ENCODE results near the gene TUT4. TPM values are rescaled to one million over a fixed set of nuclear protein-coding genes. Genes with fewer than 3 reads are reported as not detected.

TUT4 gene, protein sequence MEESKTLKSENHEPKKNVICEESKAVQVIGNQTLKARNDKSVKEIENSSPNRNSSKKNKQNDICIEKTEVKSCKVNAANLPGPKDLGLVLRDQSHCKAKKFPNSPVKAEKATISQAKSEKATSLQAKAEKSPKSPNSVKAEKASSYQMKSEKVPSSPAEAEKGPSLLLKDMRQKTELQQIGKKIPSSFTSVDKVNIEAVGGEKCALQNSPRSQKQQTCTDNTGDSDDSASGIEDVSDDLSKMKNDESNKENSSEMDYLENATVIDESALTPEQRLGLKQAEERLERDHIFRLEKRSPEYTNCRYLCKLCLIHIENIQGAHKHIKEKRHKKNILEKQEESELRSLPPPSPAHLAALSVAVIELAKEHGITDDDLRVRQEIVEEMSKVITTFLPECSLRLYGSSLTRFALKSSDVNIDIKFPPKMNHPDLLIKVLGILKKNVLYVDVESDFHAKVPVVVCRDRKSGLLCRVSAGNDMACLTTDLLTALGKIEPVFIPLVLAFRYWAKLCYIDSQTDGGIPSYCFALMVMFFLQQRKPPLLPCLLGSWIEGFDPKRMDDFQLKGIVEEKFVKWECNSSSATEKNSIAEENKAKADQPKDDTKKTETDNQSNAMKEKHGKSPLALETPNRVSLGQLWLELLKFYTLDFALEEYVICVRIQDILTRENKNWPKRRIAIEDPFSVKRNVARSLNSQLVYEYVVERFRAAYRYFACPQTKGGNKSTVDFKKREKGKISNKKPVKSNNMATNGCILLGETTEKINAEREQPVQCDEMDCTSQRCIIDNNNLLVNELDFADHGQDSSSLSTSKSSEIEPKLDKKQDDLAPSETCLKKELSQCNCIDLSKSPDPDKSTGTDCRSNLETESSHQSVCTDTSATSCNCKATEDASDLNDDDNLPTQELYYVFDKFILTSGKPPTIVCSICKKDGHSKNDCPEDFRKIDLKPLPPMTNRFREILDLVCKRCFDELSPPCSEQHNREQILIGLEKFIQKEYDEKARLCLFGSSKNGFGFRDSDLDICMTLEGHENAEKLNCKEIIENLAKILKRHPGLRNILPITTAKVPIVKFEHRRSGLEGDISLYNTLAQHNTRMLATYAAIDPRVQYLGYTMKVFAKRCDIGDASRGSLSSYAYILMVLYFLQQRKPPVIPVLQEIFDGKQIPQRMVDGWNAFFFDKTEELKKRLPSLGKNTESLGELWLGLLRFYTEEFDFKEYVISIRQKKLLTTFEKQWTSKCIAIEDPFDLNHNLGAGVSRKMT (N-terminal part only)
- total RNA-seq (145 TPM), polyA plus RNA-seq (27.0 TPM)

DNA sequence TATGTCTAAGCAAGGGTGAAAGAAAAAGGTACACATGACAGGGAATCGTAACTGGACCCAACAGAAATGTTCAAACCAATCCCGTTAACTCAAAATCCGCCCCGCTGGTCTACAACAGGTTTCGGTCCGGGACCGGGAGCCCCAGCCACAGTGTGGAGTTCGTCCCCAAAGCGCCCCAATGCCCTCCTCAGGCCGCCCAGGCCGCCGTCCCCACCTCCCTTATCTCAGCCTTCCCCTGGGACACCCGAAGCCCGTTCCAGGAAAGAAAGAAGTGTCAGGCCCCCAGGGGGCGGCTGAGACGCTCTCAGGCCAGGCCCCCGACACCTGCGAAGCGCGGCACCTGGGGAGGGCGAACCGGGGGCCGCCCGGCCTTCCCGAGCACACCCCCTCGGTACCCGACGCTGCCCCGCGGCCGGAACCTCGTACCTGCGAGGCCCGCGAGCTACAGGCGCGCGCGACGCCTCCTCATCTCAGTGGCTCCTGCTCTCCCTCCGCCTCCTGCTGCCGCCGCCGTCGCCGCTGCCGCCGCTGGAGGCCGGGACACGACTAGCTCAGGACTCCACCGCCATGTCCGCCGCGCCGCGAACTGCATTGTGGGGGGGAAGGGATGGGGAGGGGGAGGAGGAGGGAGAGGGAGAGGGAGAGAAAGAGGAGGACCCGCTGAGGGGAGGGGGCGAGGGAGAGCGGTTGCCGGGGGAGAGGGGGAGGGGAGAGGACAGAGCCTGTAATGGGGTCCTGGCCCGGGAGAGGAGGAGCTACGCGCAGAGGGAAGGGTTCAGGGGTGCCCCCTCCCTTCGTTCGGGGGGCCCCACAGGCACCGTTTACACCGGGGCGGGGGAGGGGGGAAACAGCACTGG is at the start of gene TUT4:
Gene TUT4 (minus strand): TSS at position 588 of the 857 bp plus-strand sequence. CDS start 26,812 bp downstream, outside the sequence.
- DNase-seq (ENCODE audit: extremely low spot score), result peak; percentile 87
- under 1% methylated on average over 68 of the region's 68 CpGs for WGBS
- Histone ChIP-seq H3K27ac (ENCODE audit: low read depth) (peak within 1 kb of the TSS; percentile 90), H3K4me3 (ENCODE audit: low read depth, low read length) (peak within 1 kb of the TSS; percentile 90), H3K4me1 (ENCODE audit: insufficient read depth) (peaks cover 2% of the 10 kb centered on the region), H3K36me3 (ENCODE audit: insufficient read depth) (no peaks in the 10 kb centered on the region)

GRCh38 chr1:52601991-52602855 is 49.3 kb upstream of the TUT4 start, which contains the start of gene GPX7:
Gene GPX7 (plus strand): TSS chr1:52602371. CDS start chr1:52602410, 39 bp downstream.
- Histone ChIP-seq H3K27ac (ENCODE audit: low read depth) (peak within 1 kb of the TSS; percentile 44), H3K4me1 (ENCODE audit: insufficient read depth) (no peaks in the 10 kb centered on the region), H3K4me3 (ENCODE audit: low read depth, low read length) (peak within 1 kb of the TSS; percentile 57), H3K36me3 (ENCODE audit: insufficient read depth) (no peaks in the 10 kb centered on the region)
- no peak for DNase-seq (ENCODE audit: extremely low spot score)
- 1% methylated on average over 97 of the region's 97 CpGs for WGBS

- Histone ChIP-seq H3K27ac (ENCODE audit: low read depth) (no peak overlapping the region), H3K36me3 (ENCODE audit: insufficient read depth) (no peaks in the 10 kb centered on the region), H3K4me1 (ENCODE audit: insufficient read depth) (no peaks in the 10 kb centered on the region), H3K4me3 (ENCODE audit: low read depth, low read length) (no peak overlapping the region)
- WGBS, result 76% methylated on average over 3 of the region's 3 CpGs
- no peak for DNase-seq (ENCODE audit: extremely low spot score)
Observed at GRCh38 chr1:52601519-52601918, 48.6 kb upstream of the TUT4 start.

DNA sequence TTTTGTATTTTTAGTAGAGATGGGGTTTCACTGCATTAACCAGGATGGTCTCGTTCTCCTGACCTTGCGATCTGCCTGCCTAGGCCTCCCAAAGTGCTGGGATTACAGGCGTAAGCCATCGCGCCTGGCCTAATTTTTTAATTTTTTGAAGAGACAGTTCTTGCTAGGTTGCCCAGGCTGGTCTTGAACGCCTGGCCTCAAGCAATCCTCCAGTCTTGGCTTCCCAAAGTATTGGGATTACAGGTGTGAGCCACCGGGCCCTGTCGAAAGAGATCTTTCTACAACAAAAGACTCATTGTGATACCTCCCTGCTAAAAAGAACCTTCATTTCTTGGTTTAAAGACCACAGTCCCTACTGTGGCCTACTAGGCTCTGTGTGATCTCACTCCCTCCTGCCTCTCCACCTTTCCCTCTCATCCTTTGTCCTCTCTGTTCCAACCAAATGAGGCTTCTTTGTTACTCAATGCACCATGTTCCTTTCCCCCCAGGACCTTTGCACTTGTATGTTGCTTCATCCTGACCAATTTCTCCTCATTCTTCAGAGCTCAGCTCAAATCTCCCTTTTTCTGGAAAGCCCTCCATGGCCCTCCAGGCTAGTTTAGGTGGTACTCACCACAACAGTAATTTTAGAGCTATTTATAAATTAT is 47.8 kb upstream of the TUT4 start:
- no peak overlapping the region for H3K4me3 ChIP-seq (ENCODE audit: low read depth, low read length)
- H3K4me1 ChIP-seq (ENCODE audit: insufficient read depth), result no peaks in the 10 kb centered on the region
- 99% methylated on average over 8 of the region's 8 CpGs for WGBS
- H3K36me3 ChIP-seq (ENCODE audit: insufficient read depth), result no peaks in the 10 kb centered on the region
- DNase-seq (ENCODE audit: extremely low spot score), result no peak
- H3K27ac ChIP-seq (ENCODE audit: low read depth), result no peak overlapping the region

GRCh38 chr1:52599236-52599635 is 46.3 kb upstream of the TUT4 start:
- H3K4me3 ChIP-seq (ENCODE audit: low read depth, low read length), result no peak overlapping the region
- no peaks in the 10 kb centered on the region for H3K36me3 ChIP-seq (ENCODE audit: insufficient read depth)
- no peak overlapping the region for H3K27ac ChIP-seq (ENCODE audit: low read depth)
- 92% methylated on average over 7 of the region's 7 CpGs for WGBS
- H3K4me1 ChIP-seq (ENCODE audit: insufficient read depth), result no peaks in the 10 kb centered on the region
- no peak for DNase-seq (ENCODE audit: extremely low spot score)

GRCh38 chr1:52598729-52599128 is 45.8 kb upstream of the TUT4 start:
- no peak for DNase-seq (ENCODE audit: extremely low spot score)
- Histone ChIP-seq H3K4me3 (ENCODE audit: low read depth, low read length) (no peak overlapping the region), H3K36me3 (ENCODE audit: insufficient read depth) (no peaks in the 10 kb centered on the region), H3K27ac (ENCODE audit: low read depth) (no peak overlapping the region), H3K4me1 (ENCODE audit: insufficient read depth) (no peaks in the 10 kb centered on the region)
- 96% methylated on average over 7 of the region's 7 CpGs for WGBS

DNA sequence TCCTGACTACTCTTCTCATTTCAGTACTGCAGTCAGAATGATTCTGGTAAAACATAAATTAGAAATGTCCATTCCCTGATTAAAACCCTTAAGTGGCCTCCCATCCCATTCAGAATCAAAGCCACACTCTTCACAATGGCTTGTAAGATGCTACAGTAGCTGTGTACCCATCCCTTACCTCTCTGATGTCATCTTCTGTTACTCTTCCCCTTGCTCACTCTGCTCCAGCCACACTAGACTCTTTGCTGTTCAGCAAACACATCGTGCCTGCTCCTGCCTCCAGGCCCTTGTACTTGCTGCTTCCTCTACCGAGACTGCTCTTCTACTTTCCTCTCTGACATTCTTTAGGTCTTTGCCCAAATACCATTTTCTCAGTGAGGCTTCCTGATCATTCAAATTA is 45.0 kb upstream of the TUT4 start:
- H3K4me3 ChIP-seq (ENCODE audit: low read depth, low read length), result no peak overlapping the region

DNA sequence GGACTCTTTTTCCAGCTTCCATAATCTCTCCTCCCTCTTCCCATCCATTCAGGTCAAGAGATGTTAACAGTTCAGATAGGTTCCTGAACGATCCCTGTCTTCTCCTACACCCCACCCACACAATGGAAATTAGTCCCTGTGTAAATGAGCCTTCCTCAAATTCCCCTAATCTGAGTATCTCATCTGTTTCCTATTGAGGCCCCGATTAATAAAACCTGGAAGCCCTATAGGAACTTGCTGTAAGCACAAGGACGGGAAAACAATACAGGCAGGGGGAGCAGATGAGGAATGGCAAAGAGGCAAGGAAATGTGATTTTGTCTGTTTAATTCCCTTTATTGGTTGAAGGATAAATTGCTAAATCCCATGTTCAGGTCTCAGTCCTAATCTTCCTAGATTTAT is 42.2 kb upstream of the TUT4 start:
- Histone ChIP-seq H3K4me1 (ENCODE audit: insufficient read depth) (no peaks in the 10 kb centered on the region), H3K4me3 (ENCODE audit: low read depth, low read length) (no peak overlapping the region), H3K27ac (ENCODE audit: low read depth) (no peak overlapping the region), H3K36me3 (ENCODE audit: insufficient read depth) (no peaks in the 10 kb centered on the region)
- no peak for DNase-seq (ENCODE audit: extremely low spot score)
- 44% methylated on average over 3 of the region's 3 CpGs for WGBS

More for the DNA sequence above, 45.0 kb upstream of the TUT4 start:
- Histone ChIP-seq H3K4me1 (ENCODE audit: insufficient read depth) (no peaks in the 10 kb centered on the region), H3K36me3 (ENCODE audit: insufficient read depth) (no peaks in the 10 kb centered on the region), H3K27ac (ENCODE audit: low read depth) (no peak overlapping the region)
- DNase-seq (ENCODE audit: extremely low spot score), result no peak
- WGBS, result 63% methylated on average over 2 of the region's 2 CpGs

GRCh38 chr1:52593495-52593894 is 40.6 kb upstream of the TUT4 start:
- H3K4me3 ChIP-seq (ENCODE audit: low read depth, low read length), result no peak overlapping the region
- no peaks in the 10 kb centered on the region for H3K36me3 ChIP-seq (ENCODE audit: insufficient read depth)
- H3K4me1 ChIP-seq (ENCODE audit: insufficient read depth), result no peaks in the 10 kb centered on the region
- no peak overlapping the region for H3K27ac ChIP-seq (ENCODE audit: low read depth)
- no peak for DNase-seq (ENCODE audit: extremely low spot score)
- 95% methylated on average over 1 of the region's 1 CpG for WGBS

DNA sequence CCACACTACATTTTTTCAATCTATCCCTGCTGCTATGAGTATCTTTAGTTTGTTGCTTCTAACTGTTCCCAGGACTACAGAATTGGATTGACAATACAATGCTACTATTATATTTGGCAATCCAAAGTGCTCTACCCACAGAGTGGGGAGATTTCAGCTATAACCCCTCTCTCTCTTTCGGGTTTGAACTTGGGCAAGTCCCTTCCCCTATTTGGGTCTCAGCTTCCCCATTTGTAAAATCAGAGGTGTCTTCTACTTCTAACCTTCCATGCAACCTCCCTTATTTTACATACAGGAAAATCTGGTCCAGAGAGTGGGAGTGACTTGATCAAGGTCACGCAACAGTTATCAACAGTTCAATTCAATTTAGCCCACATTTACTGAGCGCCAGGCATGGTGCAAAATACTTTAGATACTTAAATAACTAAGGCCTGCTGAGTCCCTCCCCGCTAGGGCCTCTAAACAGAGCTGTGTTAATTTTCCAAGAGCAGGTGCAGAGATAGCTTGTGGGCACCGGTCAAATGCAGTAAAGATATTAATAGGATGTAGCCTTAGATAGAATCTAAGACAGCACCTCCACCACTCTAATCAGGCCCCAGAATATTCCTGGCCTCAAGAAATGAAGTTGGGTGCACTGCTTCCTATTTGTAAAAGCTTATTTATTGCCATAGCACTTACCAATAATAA is 39.9 kb upstream of the TUT4 start:
- WGBS, result 87% methylated on average over 5 of the region's 5 CpGs
- H3K4me3 ChIP-seq (ENCODE audit: low read depth, low read length), result no peak overlapping the region
- no peak for DNase-seq (ENCODE audit: extremely low spot score)
- no peaks in the 10 kb centered on the region for H3K36me3 ChIP-seq (ENCODE audit: insufficient read depth)
- no peak overlapping the region for H3K27ac ChIP-seq (ENCODE audit: low read depth)
- no peaks in the 10 kb centered on the region for H3K4me1 ChIP-seq (ENCODE audit: insufficient read depth)

DNA sequence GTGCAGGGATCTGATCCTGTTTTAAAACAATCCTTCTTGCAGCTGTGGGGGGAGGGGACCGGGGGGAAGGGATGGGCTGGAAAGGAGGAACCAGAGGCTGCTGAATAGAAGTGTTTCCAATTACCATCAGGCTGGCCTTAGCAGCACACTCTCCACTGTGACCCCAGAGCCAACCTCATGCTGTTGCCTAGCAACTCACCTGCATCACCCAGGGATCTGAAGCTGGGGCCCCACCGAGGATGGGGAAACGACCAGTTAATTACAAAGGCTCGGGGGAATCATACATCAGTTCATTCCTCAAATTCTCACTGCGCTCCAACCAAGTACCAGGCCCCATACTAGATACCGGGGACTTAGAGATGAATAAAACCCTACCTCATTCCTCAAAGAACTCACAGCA is 37.4 kb upstream of the TUT4 start:
- no peaks in the 10 kb centered on the region for H3K36me3 ChIP-seq (ENCODE audit: insufficient read depth)
- WGBS, result 41% methylated on average over 6 of the region's 6 CpGs
- no peak for DNase-seq (ENCODE audit: extremely low spot score)

More for the DNA sequence above, 37.4 kb upstream of the TUT4 start:
- Histone ChIP-seq H3K4me1 (ENCODE audit: insufficient read depth) (no peaks in the 10 kb centered on the region), H3K27ac (ENCODE audit: low read depth) (no peak overlapping the region), H3K4me3 (ENCODE audit: low read depth, low read length) (no peak overlapping the region)
